Osteoblast (primary cell): ENCODE measurements around the gene CROT. TPM values are rescaled to one million over a fixed set of nuclear protein-coding genes. Genes with fewer than 3 reads are reported as not detected.

ENCODE experiments used
- DNase-seq: peaks from one replicate; pipeline ENCODE4 v3.0.0; 2011; ENCODE audit warnings: low spot score, mixed read lengths; ENCODE audit not compliant: insufficient read length; ENCODE audit errors: missing footprints
- H2AFZ ChIP-seq: 2 replicates; pipeline ENCODE4 v1.6.0; 2011; ENCODE audit warnings: mild to moderate bottlenecking, low read length
- H3K27ac ChIP-seq: 2 replicates; pipeline ENCODE4 v1.5.1; 2011; ENCODE audit warnings: mild to moderate bottlenecking, low read depth, low read length, moderate library complexity
- H3K27me3 ChIP-seq: 2 replicates; pipeline ENCODE4 v1.6.0; 2012; ENCODE audit warnings: mild to moderate bottlenecking, control low read depth, inconsistent platforms, low read length, moderate library complexity; ENCODE audit not compliant: insufficient read depth
- H3K36me3 ChIP-seq: 2 replicates; pipeline ENCODE4 v1.5.1; 2011; ENCODE audit warnings: mild to moderate bottlenecking, low read length, control low read depth, moderate library complexity; ENCODE audit not compliant: insufficient read depth
- H3K4me1 ChIP-seq: 2 replicates; pipeline ENCODE4 v1.5.1; 2011; ENCODE audit warnings: mild to moderate bottlenecking, low read length, control low read depth, moderate library complexity; ENCODE audit not compliant: insufficient read depth
- H3K4me2 ChIP-seq: 2 replicates; pipeline ENCODE4 v1.6.0; 2011; ENCODE audit warnings: mild to moderate bottlenecking, low read length; ENCODE audit not compliant: insufficient read depth
- H3K4me3 ChIP-seq: fragments of 200-600 bp; sonication (generic); 3 replicates; pipeline ENCODE4 v1.5.1; 2012; ENCODE audit warnings: mild to moderate bottlenecking, low read length, inconsistent platforms; ENCODE audit not compliant: insufficient read depth
- H3K79me2 ChIP-seq: 2 replicates; pipeline ENCODE4 v1.6.0; 2012; ENCODE audit warnings: mild to moderate bottlenecking, low read length, control low read depth, inconsistent platforms; ENCODE audit not compliant: insufficient read depth
- H3K9me3 ChIP-seq: 2 replicates; pipeline ENCODE4 v1.5.1; 2011; ENCODE audit warnings: low read depth, low read length, control low read depth
- H4K20me1 ChIP-seq: 2 replicates; pipeline ENCODE4 v1.6.0; 2012; ENCODE audit warnings: mild to moderate bottlenecking, low read length, control low read depth; ENCODE audit not compliant: insufficient read depth
- CTCF ChIP-seq: IDR thresholded peaks from 2 replicates; pipeline ENCODE4 v1.5.1; 2011; ENCODE audit warnings: mild to moderate bottlenecking, low read depth, low read length, moderate library complexity; ENCODE audit errors: extremely low read depth
- total RNA-seq: library from RNA; depleted of rRNA; stranded (reverse); fragments of >200 nt; gene quantifications from 2 replicates; pipeline ENCODE4 v1.2.3, GENCODE V29; 2012

Gene CROT
- total RNA-seq, 1 donor, result 14.8 TPM

- peak; percentile 37 for DNase-seq
- no peak for TF ChIP-seq CTCF
- Histone ChIP-seq H3K4me3 (no peak overlapping the region), H3K4me2 (peak overlapping the region; percentile 22), H2AFZ (no peak overlapping the region), H3K9me3 (no peaks in the 10 kb centered on the region), H3K36me3 (no peaks in the 10 kb centered on the region), H3K4me1 (peaks cover 14% of the 10 kb centered on the region), H3K27ac (peak overlapping the region; percentile 62), H4K20me1 (no peaks in the 10 kb centered on the region), H3K27me3 (no peaks in the 10 kb centered on the region), H3K79me2 (no peaks in the 10 kb centered on the region)
These were observed 69.3 kb downstream of the CROT start for GRCh38 chr7:87414794-87415188.

- peak; percentile 66 for TF ChIP-seq CTCF
- Histone ChIP-seq H3K27me3 (no peaks in the 10 kb centered on the region), H4K20me1 (no peaks in the 10 kb centered on the region), H3K79me2 (no peaks in the 10 kb centered on the region), H3K4me2 (no peak overlapping the region), H2AFZ (no peak overlapping the region), H3K4me1 (peaks cover 14% of the 10 kb centered on the region), H3K27ac (no peak overlapping the region), H3K36me3 (no peaks in the 10 kb centered on the region), H3K4me3 (no peak overlapping the region), H3K9me3 (no peaks in the 10 kb centered on the region)
- no peak for DNase-seq
These were observed 71.5 kb downstream of the CROT start for GRCh38 chr7:87416682-87417587.

- Histone ChIP-seq H3K4me3 (no peak overlapping the region), H3K36me3 (no peaks in the 10 kb centered on the region), H2AFZ (no peak overlapping the region), H3K4me2 (no peak overlapping the region), H4K20me1 (no peaks in the 10 kb centered on the region), H3K79me2 (no peaks in the 10 kb centered on the region), H3K27ac (no peak overlapping the region), H3K9me3 (no peaks in the 10 kb centered on the region), H3K27me3 (no peaks in the 10 kb centered on the region), H3K4me1 (no peaks in the 10 kb centered on the region)
- TF ChIP-seq CTCF, result no peak
- DNase-seq, result no peak
These were observed 74.7 kb downstream of the CROT start for GRCh38 chr7:87420173-87420572.

- H3K27ac ChIP-seq, result no peak overlapping the region
- no peak overlapping the region for H3K4me3 ChIP-seq
- no peaks in the 10 kb centered on the region for H3K9me3 ChIP-seq
- no peak for DNase-seq
- H3K27me3 ChIP-seq, result no peaks in the 10 kb centered on the region
- H2AFZ ChIP-seq, result no peak overlapping the region
- no peaks in the 10 kb centered on the region for H3K79me2 ChIP-seq
- no peak for TF ChIP-seq CTCF
- H3K36me3 ChIP-seq, result no peaks in the 10 kb centered on the region
- no peak overlapping the region for H3K4me2 ChIP-seq
- H3K4me1 ChIP-seq, result no peaks in the 10 kb centered on the region
- H4K20me1 ChIP-seq, result no peaks in the 10 kb centered on the region
These were observed 78.6 kb downstream of the CROT start for GRCh38 chr7:87424075-87424474.
